Endometrium (tissue), 2 donors: ENCODE results near the gene ATOSB.
A peak's percentile ranks its signal among the peaks of the same experiment; 100 is the strongest.
"Not testable (repeated sequence)": the region's sequence is repeated elsewhere in the genome, so short reads cannot be mapped to it uniquely, and the experiment has no call there.

Experiments
- FAIRE-seq: peaks from 2 replicates; lab custom pipeline; 2012; peaks lifted over from hg19 to GRCh38; lab: Jason Lieb, UNC
- donor health status: control.
- donor health status: control.

The ATOSB gene, protein sequence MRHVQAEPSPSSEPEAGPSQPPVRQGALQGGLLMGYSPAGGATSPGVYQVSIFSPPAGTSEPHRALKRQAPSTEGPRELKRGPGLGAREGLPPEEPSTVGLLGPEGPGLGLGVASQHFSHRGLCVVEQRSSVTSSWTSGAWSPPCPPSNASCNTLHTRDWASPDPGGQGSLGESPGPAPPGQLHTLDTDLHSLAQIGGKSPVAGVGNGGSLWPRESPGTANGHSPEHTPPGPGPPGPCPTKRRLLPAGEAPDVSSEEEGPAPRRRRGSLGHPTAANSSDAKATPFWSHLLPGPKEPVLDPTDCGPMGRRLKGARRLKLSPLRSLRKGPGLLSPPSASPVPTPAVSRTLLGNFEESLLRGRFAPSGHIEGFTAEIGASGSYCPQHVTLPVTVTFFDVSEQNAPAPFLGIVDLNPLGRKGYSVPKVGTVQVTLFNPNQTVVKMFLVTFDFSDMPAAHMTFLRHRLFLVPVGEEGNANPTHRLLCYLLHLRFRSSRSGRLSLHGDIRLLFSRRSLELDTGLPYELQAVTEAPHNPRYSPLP

GRCh38 chr9:35115680-35116538, at the start of gene ATOSB:
TSS of gene ATOSB (minus strand) at chr9:35115862. CDS start at chr9:35108274, 7,588 bp downstream.
- peak; percentile 93 for FAIRE-seq

DNA sequence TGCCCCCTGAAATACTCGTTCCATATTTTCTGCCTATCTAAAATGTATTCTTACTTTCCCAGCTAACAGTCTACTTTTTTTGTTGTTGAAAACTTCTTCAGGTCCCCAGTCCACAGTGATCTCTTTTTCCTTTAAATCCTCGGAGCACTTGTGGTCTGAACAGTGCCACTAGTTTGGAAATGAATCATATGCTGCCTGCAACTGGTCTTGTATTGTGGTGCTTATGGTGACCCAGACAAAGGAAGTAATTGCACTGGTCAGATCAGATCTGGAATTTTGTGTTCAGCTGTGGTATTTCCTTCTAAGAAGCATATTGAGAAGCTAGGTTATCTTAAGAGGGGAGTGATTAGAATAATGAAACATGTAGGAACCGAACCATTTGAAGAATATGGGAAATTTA, 49.0 kb upstream of the ATOSB start:
- no peak for FAIRE-seq

- no peak for FAIRE-seq
These were observed 47.8 kb upstream of the ATOSB start for GRCh38 chr9:35163413-35163812.

- FAIRE-seq = no peak
These were observed 47.1 kb upstream of the ATOSB start for GRCh38 chr9:35162605-35163315.

DNA sequence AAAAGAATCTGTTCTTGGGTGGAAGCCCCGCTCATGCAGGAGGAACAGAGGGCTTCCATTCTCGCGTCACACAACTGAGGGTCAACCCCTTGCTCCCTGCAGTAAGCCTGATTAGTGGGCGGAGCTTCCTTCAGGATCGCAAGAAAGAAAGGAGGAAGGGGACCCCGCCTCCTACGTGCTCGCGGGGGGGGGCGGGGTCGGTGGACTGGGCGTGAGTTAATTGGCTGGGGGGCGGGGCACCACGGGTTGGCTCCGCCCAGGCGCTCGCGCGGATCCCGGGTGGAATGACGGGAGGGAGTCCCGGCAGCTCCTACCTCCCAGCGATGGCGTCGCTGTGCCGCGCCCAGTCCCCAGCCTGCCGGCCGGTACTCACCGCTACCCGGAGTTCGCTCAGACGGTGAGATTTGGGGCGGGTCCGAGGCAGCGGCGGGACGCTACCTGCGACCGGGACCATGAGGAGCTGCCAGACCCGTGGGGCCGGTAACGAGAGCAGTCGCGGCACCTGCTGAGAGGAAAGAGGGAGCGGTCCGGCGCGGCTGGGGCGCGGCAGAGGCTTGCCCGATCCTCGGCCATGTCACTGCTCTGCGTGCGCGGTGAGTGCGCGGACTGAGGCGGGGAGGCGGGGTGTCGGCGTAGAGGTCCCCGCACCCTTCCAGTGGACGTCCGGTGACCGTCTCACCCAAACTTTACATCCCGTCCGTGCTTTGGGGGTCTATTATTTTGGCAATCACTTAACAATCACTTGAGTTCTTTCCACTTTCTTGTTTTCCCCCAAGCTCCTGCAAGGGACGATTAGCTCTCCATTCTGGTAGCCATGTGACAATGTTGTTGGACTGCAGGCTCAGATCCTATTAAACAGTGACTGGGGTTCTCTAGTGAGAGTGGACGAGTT, 46.3 kb upstream of the ATOSB start, which contains the start of gene UNC13B:
UNC13B (plus strand) TSS at position 297 of the 892 bp plus-strand sequence; CDS start at position 572, 275 bp downstream.
- FAIRE-seq = no peak

GRCh38 chr9:35158501-35159280, 43.0 kb upstream of the ATOSB start:
- FAIRE-seq = no peak

- not testable (repeated sequence) for FAIRE-seq
These were observed 42.2 kb upstream of the ATOSB start for GRCh38 chr9:35157836-35158235.

DNA sequence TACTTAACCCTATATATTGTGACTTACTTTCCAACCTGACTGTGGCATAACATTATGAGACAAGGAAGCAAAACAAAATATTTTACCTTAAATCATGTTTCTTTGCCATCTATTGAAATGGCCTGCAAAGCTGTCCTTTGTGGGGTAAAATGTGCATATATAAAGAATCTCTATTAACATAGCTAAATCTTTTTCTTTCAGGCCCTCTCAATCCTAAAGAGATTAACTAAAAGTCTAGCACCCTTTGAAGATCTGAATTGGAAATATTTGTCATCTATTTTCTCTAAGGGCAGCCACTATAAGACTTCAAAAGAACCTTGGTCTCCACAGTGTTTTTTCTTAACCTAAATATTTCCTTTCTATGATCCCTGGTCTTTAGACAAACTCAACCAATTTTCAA, 41.1 kb upstream of the ATOSB start:
- no peak for FAIRE-seq

- FAIRE-seq = no peak
These were observed 37.3 kb upstream of the ATOSB start for GRCh38 chr9:35152926-35153325.

DNA sequence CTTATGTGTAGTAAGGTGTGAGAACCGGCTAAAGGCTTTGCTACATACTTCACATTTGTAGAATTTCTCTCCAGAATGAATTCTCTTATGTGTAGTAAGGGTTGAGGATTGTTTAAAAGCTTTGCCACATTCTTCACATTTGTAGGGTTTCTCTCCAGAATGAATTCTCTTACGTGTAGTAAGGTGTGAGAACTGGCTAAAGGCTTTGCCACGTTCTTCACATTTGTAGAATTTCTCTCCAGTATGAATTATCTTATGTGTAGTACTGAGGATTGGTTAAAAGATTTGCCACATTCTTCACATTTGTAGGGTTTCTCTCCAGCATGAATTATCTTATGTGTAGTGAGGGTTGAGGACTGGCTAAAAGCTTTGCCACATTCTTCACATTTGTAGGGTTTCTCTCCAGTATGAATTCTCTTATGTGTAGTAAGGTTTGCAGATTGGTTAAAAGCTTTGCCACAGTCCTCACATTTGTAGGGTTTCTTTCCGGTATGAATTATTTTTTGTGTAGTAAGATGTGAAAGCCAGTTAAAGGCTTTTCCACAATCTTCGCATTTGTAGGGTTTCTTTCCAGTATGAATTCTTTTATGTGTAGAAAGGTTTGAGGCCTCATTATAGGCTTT, 32.4 kb upstream of the ATOSB start:
- FAIRE-seq = not testable (repeated sequence)

DNA sequence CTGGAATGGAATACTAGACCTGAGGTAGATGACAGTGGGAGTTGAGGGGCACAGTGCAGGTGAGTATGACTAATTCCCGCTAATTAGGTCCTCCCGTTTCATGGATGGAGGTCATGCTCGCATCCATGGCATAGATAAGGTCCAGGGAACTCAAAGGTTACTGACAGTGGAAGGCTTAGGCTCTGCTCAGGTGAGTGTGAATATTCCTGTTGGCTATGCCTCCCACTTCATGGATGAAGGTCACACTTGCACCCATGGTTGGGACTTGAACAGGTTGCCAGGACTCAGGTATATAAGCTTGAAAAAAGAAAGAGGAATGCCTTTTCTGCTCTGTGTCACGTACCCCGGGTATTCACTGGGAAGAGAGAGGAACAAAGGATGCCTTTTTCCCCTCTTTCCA, 26.4 kb upstream of the ATOSB start:
- FAIRE-seq = no peak

DNA sequence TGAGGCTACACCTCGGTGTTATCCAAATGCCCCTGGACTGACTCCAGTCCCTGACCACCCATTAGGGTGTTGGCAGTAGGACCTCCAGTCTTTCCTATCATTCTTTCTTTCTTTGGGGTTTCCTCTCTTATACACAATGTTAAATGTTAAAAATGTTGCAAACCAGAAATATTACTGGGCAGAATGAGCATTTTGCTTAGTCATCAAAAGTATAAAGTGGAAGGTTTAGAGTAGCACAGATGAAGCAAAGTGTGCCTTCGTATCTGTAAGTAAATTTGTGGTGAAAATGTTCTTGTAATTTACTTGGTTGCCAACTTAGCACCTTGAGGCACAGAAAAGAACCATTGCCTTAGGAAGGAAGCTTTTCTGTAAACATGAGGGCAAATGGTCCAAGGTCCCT, 24.4 kb upstream of the ATOSB start:
- no peak for FAIRE-seq

- FAIRE-seq = no peak
These were observed 21.2 kb upstream of the ATOSB start for GRCh38 chr9:35136866-35137265.

DNA sequence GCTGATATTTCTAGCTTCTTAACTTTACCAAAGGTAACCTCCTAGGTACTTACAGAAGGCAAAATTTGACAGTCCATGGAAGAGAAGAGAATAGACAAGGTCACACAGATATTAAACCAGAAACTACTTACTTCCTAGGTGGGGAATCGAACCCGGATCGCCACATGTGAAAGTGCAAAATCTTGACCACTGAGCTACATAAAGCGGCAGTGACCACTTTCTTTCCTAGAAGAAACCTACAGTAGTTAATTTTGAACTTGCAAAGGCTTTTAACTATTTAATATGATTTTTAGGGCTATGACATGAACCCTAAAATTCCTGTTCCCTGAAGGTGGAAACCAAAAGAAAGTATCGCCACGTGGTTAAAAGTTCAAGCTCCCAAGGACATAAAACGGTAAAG, 20.3 kb upstream of the ATOSB start:
- FAIRE-seq = no peak

DNA sequence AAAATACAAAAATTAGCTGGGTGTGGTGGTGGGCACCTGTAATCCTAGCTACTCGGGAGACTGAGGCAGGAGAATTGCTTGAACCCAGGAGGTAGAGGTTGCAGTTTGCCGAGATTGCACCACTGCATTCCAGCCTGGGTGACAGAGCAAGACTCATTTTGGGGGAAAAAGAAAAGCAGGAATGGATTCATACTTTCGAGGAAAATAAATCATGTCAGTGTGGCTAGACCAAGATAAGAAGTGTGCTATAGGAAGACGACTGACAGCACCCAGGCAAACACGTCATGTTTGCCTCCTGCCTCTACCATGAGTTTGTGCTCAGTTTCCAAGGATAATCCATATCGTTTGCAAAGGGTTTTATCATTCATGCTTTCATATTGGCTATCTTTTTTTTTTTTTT, 19.3 kb upstream of the ATOSB start:
- no peak for FAIRE-seq

DNA sequence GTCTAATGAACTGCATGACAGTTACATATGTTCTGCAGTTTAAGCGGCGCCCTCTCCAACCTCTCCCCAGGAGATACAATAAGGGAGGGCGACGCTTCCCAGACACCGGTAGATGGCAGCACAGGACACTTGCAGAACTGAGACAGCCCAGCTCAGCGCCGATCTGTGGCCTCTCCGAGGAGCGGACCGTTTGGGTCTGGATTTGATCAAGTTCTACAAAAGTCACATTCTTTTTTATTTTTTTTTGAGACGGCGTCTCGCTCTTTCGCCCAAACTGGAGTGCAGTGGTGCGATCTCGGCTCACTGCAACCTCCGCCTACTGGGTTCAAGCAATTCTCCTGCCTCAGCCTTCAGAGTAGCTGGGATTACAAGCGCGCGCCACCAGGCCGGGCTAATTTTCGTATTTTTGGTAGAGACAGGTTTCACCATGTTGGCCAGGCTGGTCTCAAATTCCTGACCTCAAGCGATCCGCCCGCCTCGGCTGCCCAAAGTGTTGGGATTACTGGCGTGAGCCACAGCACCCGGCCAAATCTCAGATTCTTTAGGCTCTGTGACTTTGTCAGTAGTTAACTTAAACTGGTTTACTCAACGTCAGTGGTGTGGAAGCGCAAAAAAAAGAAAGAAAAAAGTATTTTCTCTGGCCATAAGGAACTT, 1.4 kb upstream of the ATOSB start:
- FAIRE-seq = peak; percentile 91

GRCh38 chr9:35116539-35116897, 856 bp upstream of the ATOSB start:
- no peak for FAIRE-seq

DNA sequence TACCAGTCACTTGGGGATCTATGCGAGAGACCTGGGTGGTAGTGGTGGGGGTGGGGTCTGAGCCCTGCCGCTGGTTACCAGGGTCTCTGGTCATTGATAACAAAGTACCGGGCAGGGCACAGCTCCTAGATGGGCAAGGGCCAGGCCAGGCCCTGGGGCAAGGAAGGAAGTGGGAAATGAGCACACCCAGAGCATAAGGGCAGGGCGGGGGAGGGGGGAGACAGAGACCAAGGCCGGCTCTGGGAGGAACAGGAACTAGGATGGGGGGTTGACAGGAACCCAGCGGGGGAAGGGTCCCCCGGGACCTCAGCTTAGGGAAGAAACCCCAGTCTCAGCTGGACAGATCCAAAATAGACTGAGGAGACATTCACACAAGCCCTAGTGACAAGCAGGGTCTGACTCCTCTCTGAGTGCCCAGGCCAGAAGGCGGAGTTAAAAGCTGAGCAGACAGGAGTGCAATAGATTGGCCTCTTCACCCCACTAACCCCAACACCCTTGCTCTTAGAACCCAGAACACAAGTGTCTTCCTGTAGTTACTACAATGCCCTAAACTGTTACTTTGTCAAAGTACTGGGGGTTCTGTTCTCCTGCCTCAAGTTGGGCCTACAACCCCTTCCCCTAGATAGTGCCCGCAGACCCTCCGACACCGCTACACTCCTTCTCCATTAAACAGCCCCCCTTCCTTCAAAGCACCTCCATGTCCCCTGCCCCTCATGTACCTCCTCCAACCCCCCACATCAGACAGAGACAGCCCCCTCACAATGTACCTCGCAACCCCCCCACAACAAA, 628 bp downstream of the ATOSB start:
- FAIRE-seq = no peak
